Brain pericyte (primary cell): ENCODE results near the gene NBAS.
"Not testable (repeated sequence)": the region's sequence is repeated elsewhere in the genome, so short reads cannot be mapped to it uniquely, and the experiment has no call there.

Source experiments
- DNase-seq: peaks from one replicate; pipeline ENCODE4 v3.0.0-alpha.2; 2012; ENCODE audit warnings: low read depth, low spot score

NBAS gene

GRCh38 chr2:15220603-15221002 lies 340.5 kb downstream of the NBAS start:
- DNase-seq: no peak

GRCh38 chr2:15218423-15219086 lies 342.6 kb downstream of the NBAS start:
- no peak for DNase-seq

GRCh38 chr2:15212249-15212648 lies 348.9 kb downstream of the NBAS start:
- no peak for DNase-seq

GRCh38 chr2:15210542-15210941 lies 350.6 kb downstream of the NBAS start:
- DNase-seq: not testable (repeated sequence)

GRCh38 chr2:15206419-15206818 lies 354.7 kb downstream of the NBAS start:
- DNase-seq: no peak

- DNase-seq: no peak
Observed at GRCh38 chr2:15205562-15205961, 355.6 kb downstream of the NBAS start.

GRCh38 chr2:15201009-15201408 lies 360.1 kb downstream of the NBAS start:
- no peak for DNase-seq

- no peak for DNase-seq
Observed at GRCh38 chr2:15200581-15200980, 360.6 kb downstream of the NBAS start.

- no peak for DNase-seq
Observed at GRCh38 chr2:15198051-15198450, 363.1 kb downstream of the NBAS start.

- DNase-seq: no peak
Observed at GRCh38 chr2:15195813-15196212, 365.3 kb downstream of the NBAS start.

- DNase-seq: no peak
Observed at GRCh38 chr2:15191789-15192188, 369.3 kb downstream of the NBAS start.

GRCh38 chr2:15189216-15189615 lies 371.9 kb downstream of the NBAS start:
- DNase-seq: no peak

- no peak for DNase-seq
Observed at GRCh38 chr2:15187702-15188101, 373.4 kb downstream of the NBAS start.

GRCh38 chr2:15186118-15186517 lies 375.0 kb downstream of the NBAS start:
- no peak for DNase-seq

GRCh38 chr2:15184491-15184890 lies 376.6 kb downstream of the NBAS start:
- DNase-seq: no peak

GRCh38 chr2:15182275-15182674 lies 378.9 kb downstream of the NBAS start:
- no peak for DNase-seq

- no peak for DNase-seq
Observed at GRCh38 chr2:15181092-15181745, 379.9 kb downstream of the NBAS start.

GRCh38 chr2:15180379-15180778 lies 380.8 kb downstream of the NBAS start:
- DNase-seq: no peak

- no peak for DNase-seq
Observed at GRCh38 chr2:15178946-15179345, 382.2 kb downstream of the NBAS start.

GRCh38 chr2:15177103-15177502 lies 384.0 kb downstream of the NBAS start:
- no peak for DNase-seq

GRCh38 chr2:15176604-15177003 lies 384.5 kb downstream of the NBAS start:
- no peak for DNase-seq

- no peak for DNase-seq
Observed at GRCh38 chr2:15174567-15174966, 386.6 kb downstream of the NBAS start.

GRCh38 chr2:15173501-15173900 lies 387.6 kb downstream of the NBAS start:
- no peak for DNase-seq

- no peak for DNase-seq
Observed at GRCh38 chr2:15172825-15173224, 388.3 kb downstream of the NBAS start.
